GM12878 (cell line): Measurements from ENCODE around the gene CCK. TPM values are rescaled to one million over a fixed set of nuclear protein-coding genes. Genes with fewer than 3 reads are reported as not detected.

Experiments used
- ATAC-seq: fragments of 200-7000 bp; cut with Tn5 transposase; 3 replicates; pipeline ENCODE4 v1.9.1; 2020; ENCODE audit warnings: mild to moderate bottlenecking, moderate library complexity
- BruUV-seq: library from RNA; stranded (reverse); fragments of 400-500 nt; replicated peaks from 2 replicates; lab custom pipeline; 2021; lab: Mats Ljungman, UMichigan
- CTCF ChIA-PET: fragments of 300-600 bp; sonication (Branson Sonifier 250); formaldehyde crosslinking; extraction: SDS; loops from one replicate; lab custom pipeline; 2021; ENCODE audit warnings: inconsistent platforms; lab: Yijun Ruan, JAX
- POLR2A ChIA-PET: fragments of 350-600 bp; formaldehyde crosslinking; extraction: SDS; loops from one replicate; lab custom pipeline; 2021; ENCODE audit warnings: inconsistent platforms; lab: Charles Lee
- RAD21 ChIA-PET: fragments of 300-600 bp; sonication (Branson Sonifier 250); formaldehyde crosslinking; loops from one replicate; lab custom pipeline; 2023; ENCODE audit warnings: antibody characterized with exemption; ENCODE audit not compliant: unreplicated experiment; lab: Charles Lee
- SMC1A ChIA-PET: fragments of 300-600 bp; sonication (Branson Sonifier 250); formaldehyde crosslinking; loops from one replicate; lab custom pipeline; 2023; ENCODE audit not compliant: unreplicated experiment, uncharacterized antibody; lab: Charles Lee
- DNase-seq: peaks from one replicate; pipeline ENCODE4 v3.0.0-alpha.2; 2011; ENCODE audit warnings: low read depth, low spot score
- FAIRE-seq: peaks from 3 replicates; lab custom pipeline; 2011; peaks lifted over from hg19 to GRCh38; lab: Jason Lieb, UNC
- H2AFZ ChIP-seq: 2 replicates; pipeline ENCODE4 v1.6.0; 2011; ENCODE audit warnings: low read depth, low read length, control low read depth; ENCODE audit not compliant: control insufficient read depth
- H3K27ac ChIP-seq: 2 replicates; pipeline ENCODE4 v1.5.1; 2011; ENCODE audit warnings: control low read depth; ENCODE audit not compliant: control insufficient read depth, insufficient read depth
- H3K27me3 ChIP-seq, 2 experiments: replicated peaks in 1 of 2; 2 replicates each; pipeline versions ENCODE4 v1.6.0 to v1.6.1; 2011; ENCODE audit warnings: low read length in 1 of 2; ENCODE audit not compliant: control insufficient read depth in 2 of 2, insufficient read depth in 2 of 2
- H3K36me3 ChIP-seq, 2 experiments: 2 replicates each; pipeline ENCODE4 v1.5.1; 2011; ENCODE audit warnings: low read length in 1 of 2; ENCODE audit not compliant: control insufficient read depth in 2 of 2, insufficient read depth in 2 of 2
- H3K4me1 ChIP-seq: 2 replicates; pipeline ENCODE4 v1.6.1; 2011; ENCODE audit warnings: mild to moderate bottlenecking, low read length, moderate library complexity, mixed read lengths; ENCODE audit not compliant: control insufficient read depth, insufficient read depth
- H3K4me2 ChIP-seq: 2 replicates; pipeline ENCODE4 v1.6.0; 2011; ENCODE audit warnings: control low read depth; ENCODE audit not compliant: control insufficient read depth, insufficient read depth
- H3K4me3 ChIP-seq: fragments of 200-600 bp; sonication (generic); 2 replicates; pipeline ENCODE4 v1.5.1; 2016
- H3K79me2 ChIP-seq: 2 replicates; pipeline ENCODE4 v1.6.0; 2011; ENCODE audit warnings: low read length; ENCODE audit not compliant: control insufficient read depth, insufficient read depth
- H3K9ac ChIP-seq: 2 replicates; pipeline ENCODE4 v1.8.0; 2011; ENCODE audit warnings: low read length, control low read depth, mixed read lengths; ENCODE audit not compliant: control insufficient read depth, insufficient read depth
- H3K9me3 ChIP-seq: replicated peaks from 3 replicates; pipeline ENCODE4 v1.5.1; 2011; ENCODE audit warnings: mild to moderate bottlenecking, low read length; ENCODE audit not compliant: control insufficient read depth, insufficient read depth
- H4K20me1 ChIP-seq: 2 replicates; pipeline ENCODE4 v1.6.0; 2011; ENCODE audit not compliant: control insufficient read depth, insufficient read depth
- ATF7 ChIP-seq: fragments of 450-650 bp; IDR thresholded peaks from 2 replicates; pipeline ENCODE4 v1.6.1; 2016; ENCODE audit warnings: low read depth, mild to moderate bottlenecking
- HCFC1 ChIP-seq: fragments of 150-350 bp; IDR thresholded peaks from 2 replicates; pipeline ENCODE4 v1.6.1; 2014; ENCODE audit warnings: low read length
- MEF2B ChIP-seq: fragments of 450-650 bp; IDR thresholded peaks from 2 replicates; pipeline ENCODE4 v1.6.1; 2018; ENCODE audit warnings: mild to moderate bottlenecking, moderate library complexity; ENCODE audit not compliant: partially characterized antibody, poor library complexity, severe bottlenecking
- MXI1 ChIP-seq: fragments of 150-350 bp; IDR thresholded peaks from 2 replicates; pipeline ENCODE4 v1.6.1; 2011; ENCODE audit warnings: low read depth, mild to moderate bottlenecking, inconsistent platforms, low read length, improper control_type of control experiment
- NFYA ChIP-seq: IDR thresholded peaks from 2 replicates; pipeline ENCODE4 v1.6.1; 2011; ENCODE audit warnings: low read depth, mild to moderate bottlenecking, low read length, improper control_type of control experiment, borderline replicate concordance
- PAX8 ChIP-seq: fragments of 450-650 bp; IDR thresholded peaks from 2 replicates; pipeline ENCODE4 v1.6.1; 2017; ENCODE audit warnings: mild to moderate bottlenecking, moderate library complexity
- POLR2A ChIP-seq: IDR thresholded peaks from 2 replicates; pipeline ENCODE4 v1.6.1; 2011; ENCODE audit warnings: low read depth, mild to moderate bottlenecking, low read length
- POU2F2 ChIP-seq: IDR thresholded peaks from 3 replicates; pipeline ENCODE4 v1.6.1; 2011; ENCODE audit warnings: low read depth, mild to moderate bottlenecking, low read length, borderline replicate concordance
- ZNF207 ChIP-seq: fragments of 450-650 bp; IDR thresholded peaks from 2 replicates; pipeline ENCODE4 v1.6.1; 2014; ENCODE audit warnings: antibody characterized with exemption, mild to moderate bottlenecking, borderline replicate concordance
- ZZZ3 ChIP-seq: IDR thresholded peaks from 2 replicates; pipeline ENCODE4 v1.6.1; 2011; ENCODE audit warnings: low read depth; ENCODE audit not compliant: control insufficient read depth, insufficient read length
- WGBS: methylation state at CpG from one replicate; pipeline ENCODE4 v1.1.6; 2016; ENCODE audit warnings: low lambda C conversion rate; ENCODE audit not compliant: insufficient replicate concordance, insufficient coverage; ENCODE audit errors: missing lambda C conversion rate; 5-methylcytosine and 5-hydroxymethylcytosine counted together
- in situ Hi-C: fragments of 300-500 bp; cut with MboI; formaldehyde crosslinking; loops from 9 replicates; pipeline ENCODE4 v1.14.3; 2018; ENCODE audit warnings: mixed read lengths
- intact Hi-C: fragments of 100-400 bp; cut with micrococcal nuclease; formaldehyde crosslinking; loops from one replicate; pipeline ENCODE4 v1.14.2; 2022; ENCODE audit not compliant: unreplicated experiment
- polyA plus RNA-seq, 11 experiments: library from polyadenylated mRNA; depleted of rRNA in 4 of 11; unstranded in 6 of 11; stranded (reverse) in 5 of 11; fragments of >200 nt; fragmentation: Nextera tagmentation in 4 of 11; fragmentation: Illumina TruSeq in 1 of 11; extraction: Ambion mirVana in 4 of 11; extraction: Trizol in 1 of 11; gene quantifications; 1 replicate in 1 of 11; 2 replicates in 10 of 11; pipeline versions ENCODE4 v1.2.1 to v1.2.3, GENCODE V29; 2011 to 2016; ENCODE audit warnings: inconsistent platforms in 2 of 11, missing spikeins in 2 of 11, low read depth in 1 of 11
- total RNA-seq, 4 experiments: library from RNA; depleted of rRNA in 3 of 4; stranded (reverse); fragments of >200 nt in 3 of 4; fragmentation: Illumina TruSeq in 1 of 4; extraction: Trizol in 1 of 4; gene quantifications; 2 replicates each; pipeline versions ENCODE4 v1.2.1 to v1.2.3, GENCODE V29; 2013 to 2021
- TF ChIP-seq, protein P1 (sequence below): fragments of 450-650 bp; formaldehyde crosslinking; IDR thresholded peaks from 2 replicates; pipeline ENCODE4 v1.4.0; 2022; ENCODE audit warnings: mild to moderate bottlenecking, moderate library complexity
- TF ChIP-seq, protein P2 (sequence below): IDR thresholded peaks from 2 replicates; pipeline ENCODE4 v1.6.1; 2012; ENCODE audit warnings: mild to moderate bottlenecking, low read depth, low read length

Gene CCK
- total and polyA plus RNA-seq, 10 of the 15 experiments (the other 5 are each of a cell fraction or from before 2014, with no cell fraction given), result not detected

DNA sequence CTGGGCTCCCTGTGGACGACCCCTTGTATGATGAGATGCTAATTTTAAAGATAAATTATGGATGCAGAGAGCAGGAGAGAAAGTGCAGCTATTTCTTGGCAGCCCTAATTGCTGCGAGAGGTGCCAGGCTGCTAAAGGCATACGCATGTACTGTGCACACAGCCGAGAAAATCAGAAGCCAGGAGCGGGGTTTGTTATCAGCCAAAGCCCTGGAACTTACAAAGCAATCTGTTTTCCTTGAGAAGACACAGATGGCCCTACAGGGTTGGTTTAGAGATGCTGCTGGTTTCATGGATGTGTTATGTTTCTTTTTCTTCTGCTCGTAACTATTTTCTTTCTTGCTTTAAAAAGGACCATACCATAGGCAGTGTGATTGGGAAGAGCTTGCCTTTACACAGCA is 11.7 kb upstream of the CCK start (continued):
- TF ChIP-seq, protein P1, sequence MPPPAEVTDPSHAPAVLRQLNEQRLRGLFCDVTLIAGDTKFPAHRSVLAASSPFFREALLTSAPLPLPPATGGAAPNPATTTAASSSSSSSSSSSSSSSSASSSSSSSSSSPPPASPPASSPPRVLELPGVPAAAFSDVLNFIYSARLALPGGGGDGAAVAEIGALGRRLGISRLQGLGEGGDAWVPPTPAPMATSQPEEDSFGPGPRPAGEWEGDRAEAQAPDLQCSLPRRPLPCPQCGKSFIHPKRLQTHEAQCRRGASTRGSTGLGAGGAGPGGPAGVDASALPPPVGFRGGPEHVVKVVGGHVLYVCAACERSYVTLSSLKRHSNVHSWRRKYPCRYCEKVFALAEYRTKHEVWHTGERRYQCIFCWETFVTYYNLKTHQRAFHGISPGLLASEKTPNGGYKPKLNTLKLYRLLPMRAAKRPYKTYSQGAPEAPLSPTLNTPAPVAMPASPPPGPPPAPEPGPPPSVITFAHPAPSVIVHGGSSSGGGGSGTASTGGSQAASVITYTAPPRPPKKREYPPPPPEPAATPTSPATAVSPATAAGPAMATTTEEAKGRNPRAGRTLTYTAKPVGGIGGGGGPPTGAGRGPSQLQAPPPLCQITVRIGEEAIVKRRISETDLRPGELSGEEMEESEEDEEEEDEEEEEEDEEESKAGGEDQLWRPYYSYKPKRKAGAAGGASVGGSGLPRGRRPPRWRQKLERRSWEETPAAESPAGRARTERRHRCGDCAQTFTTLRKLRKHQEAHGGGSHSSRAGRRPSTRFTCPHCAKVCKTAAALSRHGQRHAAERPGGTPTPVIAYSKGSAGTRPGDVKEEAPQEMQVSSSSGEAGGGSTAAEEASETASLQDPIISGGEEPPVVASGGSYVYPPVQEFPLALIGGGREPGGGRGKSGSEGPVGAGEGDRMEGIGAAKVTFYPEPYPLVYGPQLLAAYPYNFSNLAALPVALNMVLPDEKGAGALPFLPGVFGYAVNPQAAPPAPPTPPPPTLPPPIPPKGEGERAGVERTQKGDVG (CRISPR knock-in tag), result no peak
- TF ChIP-seq ATF7 (no peak), MEF2B (no peak), POLR2A (no peak), NFYA (no peak)

- ChIA-PET SMC1A (no interaction called here), POLR2A (no interaction called here), CTCF (interaction anchor here (1.2 to 2.1 kb wide), 2 partner anchors 29 to 167 kb away, joined by 3 to 5 read pairs; no protein-coding TSS in a partner anchor), RAD21 (no interaction called here)
- Histone ChIP-seq H2AFZ (no peak overlapping the region), H3K9ac (no peak overlapping the region), H3K27ac (peak overlapping the region; percentile 13; the same call in 1 of the 2 replicates), H3K4me1 (peaks cover 18% of the 10 kb centered on the region), H3K79me2 (no peaks in the 10 kb centered on the region), H4K20me1 (no peaks in the 10 kb centered on the region), H3K4me2 (peak overlapping the region; percentile 3; the same call in 1 of the 2 replicates), H3K36me3 (no peaks in the 10 kb centered on the region), H3K27me3 (no peaks in the 10 kb centered on the region), H3K9me3 (peaks cover 7% of the 10 kb centered on the region; the same call in 2 of the 3 replicates), H3K4me3 (no peak overlapping the region)
- 13% methylated on average over 3 of the region's 3 CpGs for WGBS
- TF ChIP-seq ZZZ3 (no peak), MXI1 (no peak), HCFC1 (no peak), ZNF207 (no peak), POU2F2 (peak; percentile 14; the same call in 1 of the 3 replicates), PAX8 (no peak)
- TF ChIP-seq, protein P2, sequence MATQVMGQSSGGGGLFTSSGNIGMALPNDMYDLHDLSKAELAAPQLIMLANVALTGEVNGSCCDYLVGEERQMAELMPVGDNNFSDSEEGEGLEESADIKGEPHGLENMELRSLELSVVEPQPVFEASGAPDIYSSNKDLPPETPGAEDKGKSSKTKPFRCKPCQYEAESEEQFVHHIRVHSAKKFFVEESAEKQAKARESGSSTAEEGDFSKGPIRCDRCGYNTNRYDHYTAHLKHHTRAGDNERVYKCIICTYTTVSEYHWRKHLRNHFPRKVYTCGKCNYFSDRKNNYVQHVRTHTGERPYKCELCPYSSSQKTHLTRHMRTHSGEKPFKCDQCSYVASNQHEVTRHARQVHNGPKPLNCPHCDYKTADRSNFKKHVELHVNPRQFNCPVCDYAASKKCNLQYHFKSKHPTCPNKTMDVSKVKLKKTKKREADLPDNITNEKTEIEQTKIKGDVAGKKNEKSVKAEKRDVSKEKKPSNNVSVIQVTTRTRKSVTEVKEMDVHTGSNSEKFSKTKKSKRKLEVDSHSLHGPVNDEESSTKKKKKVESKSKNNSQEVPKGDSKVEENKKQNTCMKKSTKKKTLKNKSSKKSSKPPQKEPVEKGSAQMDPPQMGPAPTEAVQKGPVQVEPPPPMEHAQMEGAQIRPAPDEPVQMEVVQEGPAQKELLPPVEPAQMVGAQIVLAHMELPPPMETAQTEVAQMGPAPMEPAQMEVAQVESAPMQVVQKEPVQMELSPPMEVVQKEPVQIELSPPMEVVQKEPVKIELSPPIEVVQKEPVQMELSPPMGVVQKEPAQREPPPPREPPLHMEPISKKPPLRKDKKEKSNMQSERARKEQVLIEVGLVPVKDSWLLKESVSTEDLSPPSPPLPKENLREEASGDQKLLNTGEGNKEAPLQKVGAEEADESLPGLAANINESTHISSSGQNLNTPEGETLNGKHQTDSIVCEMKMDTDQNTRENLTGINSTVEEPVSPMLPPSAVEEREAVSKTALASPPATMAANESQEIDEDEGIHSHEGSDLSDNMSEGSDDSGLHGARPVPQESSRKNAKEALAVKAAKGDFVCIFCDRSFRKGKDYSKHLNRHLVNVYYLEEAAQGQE, result no peak
- FAIRE-seq (peak; percentile 18), ATAC-seq (no peak), DNase-seq (peak; percentile 34)
- intact Hi-C loops, result no loop called here
- in situ Hi-C loops, result no loop called here
- BruUV-seq, result no TSS peak
Observed at GRCh38 chr3:42276141-42277132, 10.5 kb upstream of the CCK start.
